Nephron progenitor cell (in vitro differentiated cells): ENCODE results near the gene NIN.

Source experiments
- DNase-seq: peaks from one replicate; pipeline ENCODE4 v3.0.0; 2021
- H3K27ac Mint-ChIP-seq: 2 replicates; pipeline ENCODE4 v1.8.0; 2021; ENCODE audit warnings: mild to moderate bottlenecking, moderate library complexity, mixed read lengths
- H3K27me3 Mint-ChIP-seq: 2 replicates; pipeline ENCODE4 v1.8.0; 2021; ENCODE audit warnings: mild to moderate bottlenecking, low read depth, mixed read lengths; ENCODE audit not compliant: poor library complexity
- H3K36me3 Mint-ChIP-seq: 2 replicates; pipeline ENCODE4 v1.8.0; 2021; ENCODE audit warnings: low read depth, mixed read lengths
- H3K4me1 Mint-ChIP-seq: 2 replicates; pipeline ENCODE4 v1.8.0; 2021; ENCODE audit warnings: mixed read lengths
- H3K4me3 Mint-ChIP-seq: 2 replicates; pipeline ENCODE4 v1.8.0; 2021; ENCODE audit warnings: mild to moderate bottlenecking, moderate library complexity, mixed read lengths
- H3K9me3 Mint-ChIP-seq: 2 replicates; pipeline ENCODE4 v1.8.0; 2021; ENCODE audit warnings: mild to moderate bottlenecking, moderate library complexity, mixed read lengths
- CTCF ChIP-seq: fragments of 200-600 bp; sonication (generic); IDR thresholded peaks from 2 replicates; pipeline ENCODE4 v1.5.0; 2021; ENCODE audit warnings: antibody characterized with exemption

NIN gene

GRCh38 chr14:50785457-50786063 lies 45.4 kb downstream of the NIN start:
- Mint-ChIP-seq H3K4me1 (peaks cover 44% of the 10 kb centered on the region), H3K27ac (peak overlapping the region; percentile 94), H3K27me3 (no peaks in the 10 kb centered on the region), H3K4me3 (no peak overlapping the region), H3K9me3 (no peaks in the 10 kb centered on the region), H3K36me3 (peaks cover 20% of the 10 kb centered on the region)
- peak; percentile 3 for DNase-seq
- TF ChIP-seq CTCF: no peak

GRCh38 chr14:50784683-50785456 lies 46.1 kb downstream of the NIN start:
- no peak for TF ChIP-seq CTCF
- H3K4me1 Mint-ChIP-seq: peaks cover 44% of the 10 kb centered on the region
- H3K27ac Mint-ChIP-seq: no peak overlapping the region
- H3K4me3 Mint-ChIP-seq: no peak overlapping the region
- peaks cover 15% of the 10 kb centered on the region for H3K36me3 Mint-ChIP-seq
- no peaks in the 10 kb centered on the region for H3K27me3 Mint-ChIP-seq
- no peaks in the 10 kb centered on the region for H3K9me3 Mint-ChIP-seq
- no peak for DNase-seq

- H3K9me3 Mint-ChIP-seq: no peaks in the 10 kb centered on the region
- no peak overlapping the region for H3K4me3 Mint-ChIP-seq
Measured at GRCh38 chr14:50783563-50783962, 47.4 kb downstream of the NIN start.

GRCh38 chr14:50780393-50780792 lies 50.6 kb downstream of the NIN start:
- peaks cover 5% of the 10 kb centered on the region for H3K36me3 Mint-ChIP-seq
- DNase-seq: no peak
- H3K27me3 Mint-ChIP-seq: no peaks in the 10 kb centered on the region
- no peak for TF ChIP-seq CTCF
- H3K4me1 Mint-ChIP-seq: peaks cover 26% of the 10 kb centered on the region
- H3K4me3 Mint-ChIP-seq: no peak overlapping the region
- H3K27ac Mint-ChIP-seq: no peak overlapping the region
- no peaks in the 10 kb centered on the region for H3K9me3 Mint-ChIP-seq

More at GRCh38 chr14:50783563-50783962, 47.4 kb downstream of the NIN start:
- DNase-seq: no peak
- H3K4me1 Mint-ChIP-seq: peaks cover 48% of the 10 kb centered on the region
- peak overlapping the region; percentile 13 for H3K27ac Mint-ChIP-seq
- TF ChIP-seq CTCF: no peak
- no peaks in the 10 kb centered on the region for H3K27me3 Mint-ChIP-seq
- peaks cover 8% of the 10 kb centered on the region for H3K36me3 Mint-ChIP-seq

- Mint-ChIP-seq H3K4me3 (no peak overlapping the region), H3K4me1 (peaks cover 16% of the 10 kb centered on the region), H3K27me3 (no peaks in the 10 kb centered on the region), H3K36me3 (peaks cover 5% of the 10 kb centered on the region), H3K9me3 (no peaks in the 10 kb centered on the region), H3K27ac (peak overlapping the region; percentile 68)
- no peak for DNase-seq
- TF ChIP-seq CTCF: no peak
Measured at GRCh38 chr14:50778721-50779483, 52.1 kb downstream of the NIN start.
